ENCODE measurements around the gene IZUMO1R.

- TF ChIP-seq CTCF (IDR thresholded peaks at IDR 0.05) (no peak), POLR2A (IDR thresholded peaks at IDR 0.05) (no peak)
Measured at GRCh38 chr11:94322501-94322900, 18.1 kb downstream of the IZUMO1R start.
